Femur (tissue), 1 donor: ENCODE measurements around the gene HSPB1.
"Not testable (repeated sequence)": the region's sequence is repeated elsewhere in the genome, so short reads cannot be mapped to it uniquely, and the experiment has no call there.

Source experiments
- DNase-seq: peaks from one replicate; pipeline ENCODE4 v3.0.0-alpha.2; 2017

The HSPB1 gene

DNA sequence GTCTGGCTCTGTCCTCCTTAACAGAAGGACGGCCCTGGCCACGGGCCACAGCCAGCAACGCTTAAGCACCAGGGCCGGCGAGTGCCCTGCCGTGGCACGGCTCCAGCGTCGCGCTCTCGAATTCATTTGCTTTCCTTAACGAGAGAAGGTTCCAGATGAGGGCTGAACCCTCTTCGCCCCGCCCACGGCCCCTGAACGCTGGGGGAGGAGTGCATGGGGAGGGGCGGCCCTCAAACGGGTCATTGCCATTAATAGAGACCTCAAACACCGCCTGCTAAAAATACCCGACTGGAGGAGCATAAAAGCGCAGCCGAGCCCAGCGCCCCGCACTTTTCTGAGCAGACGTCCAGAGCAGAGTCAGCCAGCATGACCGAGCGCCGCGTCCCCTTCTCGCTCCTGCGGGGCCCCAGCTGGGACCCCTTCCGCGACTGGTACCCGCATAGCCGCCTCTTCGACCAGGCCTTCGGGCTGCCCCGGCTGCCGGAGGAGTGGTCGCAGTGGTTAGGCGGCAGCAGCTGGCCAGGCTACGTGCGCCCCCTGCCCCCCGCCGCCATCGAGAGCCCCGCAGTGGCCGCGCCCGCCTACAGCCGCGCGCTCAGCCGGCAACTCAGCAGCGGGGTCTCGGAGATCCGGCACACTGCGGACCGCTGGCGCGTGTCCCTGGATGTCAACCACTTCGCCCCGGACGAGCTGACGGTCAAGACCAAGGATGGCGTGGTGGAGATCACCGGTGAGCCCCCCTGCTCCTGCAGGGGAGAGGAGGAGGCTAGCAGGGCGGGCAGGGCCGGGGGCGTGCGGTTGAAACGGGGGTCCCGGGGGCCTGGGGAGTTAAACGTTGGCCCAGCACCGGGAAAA, at the start of gene HSPB1:
TSS of gene HSPB1 (plus strand) at position 327 of the 855 bp plus-strand sequence. CDS start at position 367, 40 bp downstream.
- DNase-seq: peak; percentile 93

DNA sequence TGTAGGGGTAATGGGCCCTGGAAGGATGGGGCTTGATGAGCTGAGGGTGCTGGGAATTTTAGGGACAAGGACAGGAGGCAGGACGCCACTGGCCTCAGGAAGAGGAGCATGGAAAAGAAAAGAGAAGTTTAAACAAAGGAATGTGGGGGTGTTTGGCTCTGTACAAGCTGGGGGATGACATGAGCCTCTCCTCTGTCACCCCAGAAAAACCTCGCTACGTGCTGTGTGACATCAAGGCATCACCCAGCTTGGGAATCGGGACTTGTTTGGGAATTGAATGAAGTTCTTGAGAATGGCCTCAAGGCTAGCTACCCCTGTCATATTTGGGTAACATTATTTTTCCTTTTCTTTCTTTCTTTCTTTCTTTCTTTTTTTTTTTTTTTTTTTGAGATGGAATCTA, 47.7 kb upstream of the HSPB1 start:
- DNase-seq: no peak

DNA sequence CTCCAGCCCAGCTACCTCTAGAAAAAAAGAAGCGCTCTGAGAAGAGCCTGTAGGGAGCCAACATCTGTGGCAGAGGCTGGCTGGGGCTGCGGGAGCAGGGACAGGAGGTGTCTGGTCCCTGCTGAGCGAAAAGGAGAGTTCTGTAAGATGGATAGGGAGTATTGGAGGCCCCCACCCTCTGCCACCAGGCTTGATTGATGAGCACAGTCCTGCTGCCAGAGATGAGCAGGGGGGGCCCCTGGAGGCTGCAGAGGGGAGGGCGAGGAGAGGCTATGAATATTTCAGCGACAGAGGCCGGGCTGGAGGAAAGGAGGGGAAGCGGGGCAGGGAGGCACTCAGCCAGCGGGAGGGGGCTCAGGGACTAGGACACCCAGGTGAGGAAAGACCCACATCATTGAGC, 44.5 kb upstream of the HSPB1 start:
- DNase-seq: no peak

DNA sequence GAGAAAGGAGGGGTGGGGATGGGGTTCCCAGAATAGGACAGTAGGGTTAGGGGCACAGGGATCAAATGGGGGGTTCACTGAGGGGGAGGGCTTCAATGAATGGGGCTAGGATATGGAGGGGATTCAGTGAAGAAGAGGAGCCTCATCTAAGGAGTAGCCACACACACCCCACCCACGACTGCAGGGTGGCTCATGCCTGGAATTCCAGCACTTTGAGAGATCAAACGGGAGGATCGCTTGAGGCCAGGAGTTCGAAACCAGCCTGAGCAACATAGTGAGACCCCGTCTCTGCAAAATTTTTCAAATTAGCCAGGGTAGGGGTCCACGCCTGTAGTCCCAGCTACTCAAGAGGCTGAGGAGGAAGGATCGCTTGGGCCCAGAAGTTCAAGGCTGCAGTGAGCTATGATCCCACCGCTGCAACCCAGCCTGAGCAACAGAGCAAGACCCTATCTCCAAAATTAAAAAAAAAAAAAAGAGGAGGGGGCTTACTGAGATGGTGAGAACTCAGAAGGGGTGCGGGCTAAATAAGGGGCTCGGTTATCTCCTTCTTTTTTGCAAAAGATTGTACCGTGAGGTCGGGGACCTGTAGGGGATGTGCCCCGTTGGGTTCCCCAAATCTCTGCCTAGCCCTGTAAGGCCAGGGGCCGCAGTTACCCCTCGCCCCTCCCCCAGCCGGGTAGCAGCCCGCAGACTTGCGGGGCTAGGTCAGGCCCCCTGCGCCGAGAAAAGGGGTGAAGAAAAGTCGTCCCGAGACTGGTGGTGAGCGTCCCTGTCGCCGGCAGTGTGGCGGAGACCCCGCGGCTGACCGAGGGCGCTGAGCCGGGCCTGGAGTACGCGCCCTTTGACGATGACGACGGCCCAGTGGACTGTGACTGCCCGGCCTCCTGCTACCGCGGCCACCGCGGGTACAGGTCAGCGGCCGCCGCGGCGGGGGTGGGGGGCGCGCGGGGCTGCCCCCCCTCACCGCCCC, 43.1 kb upstream of the HSPB1 start:
- no peak for DNase-seq

DNA sequence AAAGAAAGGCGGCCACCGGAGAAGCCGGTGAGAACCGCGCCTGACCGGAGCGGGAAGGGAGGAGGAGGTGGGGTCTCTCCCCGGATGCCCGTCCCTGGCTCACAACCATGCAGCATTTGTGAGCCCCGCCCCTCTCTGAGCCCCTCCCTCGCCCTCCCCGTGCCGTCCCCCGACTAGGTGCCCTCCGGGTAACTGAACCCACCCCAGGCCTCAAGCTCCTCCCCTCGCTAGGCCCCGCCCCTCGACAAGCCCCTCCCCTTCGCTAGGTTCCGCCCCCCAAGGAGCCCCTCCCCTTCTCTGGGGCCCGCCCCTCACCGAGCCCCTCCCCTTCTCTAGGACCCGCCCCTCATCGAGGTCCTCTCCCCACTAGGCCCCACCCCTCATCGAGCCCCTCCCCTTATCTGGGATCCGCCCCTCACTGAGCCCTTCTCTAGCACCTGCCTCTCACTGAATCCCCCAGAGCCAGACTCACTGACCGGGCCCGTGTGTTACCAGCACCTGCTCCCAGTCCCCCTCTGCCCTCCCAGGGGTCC, 42.2 kb upstream of the HSPB1 start:
- no peak for DNase-seq

DNA sequence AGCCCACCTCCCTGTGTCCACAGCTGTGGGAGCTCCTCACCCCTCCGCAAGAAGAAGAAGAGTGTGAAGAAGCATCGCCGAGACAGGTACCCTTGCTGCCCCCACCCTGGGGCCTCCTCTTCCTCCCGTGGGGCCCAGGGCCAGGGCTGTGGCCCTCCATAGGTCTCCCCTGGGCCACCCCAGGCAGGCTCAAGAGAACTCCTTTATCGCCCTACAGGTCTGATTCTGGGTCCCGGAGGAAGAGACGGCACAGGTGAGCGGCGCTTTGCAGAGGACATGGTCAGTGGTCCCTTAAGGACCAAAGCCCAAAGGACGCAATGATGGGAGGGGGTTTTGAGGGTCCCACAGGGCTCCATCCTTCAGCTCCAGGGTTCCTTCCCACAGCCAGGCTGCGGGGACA, 41.1 kb upstream of the HSPB1 start:
- no peak for DNase-seq

DNA sequence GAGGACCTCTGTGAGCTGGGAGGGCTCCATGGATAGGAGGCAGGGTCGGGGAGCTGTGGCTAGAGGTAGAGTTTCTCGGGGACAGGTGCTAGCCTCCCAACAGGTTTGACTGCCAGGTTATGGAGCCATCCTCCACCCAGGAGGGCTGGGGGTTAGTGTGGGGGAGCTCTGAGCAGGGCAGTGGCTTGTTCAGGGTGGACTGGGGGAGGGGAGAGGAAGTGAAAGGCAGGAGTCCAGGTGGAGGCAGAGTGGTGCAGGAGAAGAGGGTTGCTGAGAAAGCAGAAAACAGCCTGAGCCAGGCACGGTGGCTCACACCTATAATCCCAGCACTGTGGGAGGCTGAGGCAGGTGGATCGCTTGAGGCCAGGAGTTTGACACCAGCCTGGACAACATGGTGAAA, 40.5 kb upstream of the HSPB1 start:
- no peak for DNase-seq

DNA sequence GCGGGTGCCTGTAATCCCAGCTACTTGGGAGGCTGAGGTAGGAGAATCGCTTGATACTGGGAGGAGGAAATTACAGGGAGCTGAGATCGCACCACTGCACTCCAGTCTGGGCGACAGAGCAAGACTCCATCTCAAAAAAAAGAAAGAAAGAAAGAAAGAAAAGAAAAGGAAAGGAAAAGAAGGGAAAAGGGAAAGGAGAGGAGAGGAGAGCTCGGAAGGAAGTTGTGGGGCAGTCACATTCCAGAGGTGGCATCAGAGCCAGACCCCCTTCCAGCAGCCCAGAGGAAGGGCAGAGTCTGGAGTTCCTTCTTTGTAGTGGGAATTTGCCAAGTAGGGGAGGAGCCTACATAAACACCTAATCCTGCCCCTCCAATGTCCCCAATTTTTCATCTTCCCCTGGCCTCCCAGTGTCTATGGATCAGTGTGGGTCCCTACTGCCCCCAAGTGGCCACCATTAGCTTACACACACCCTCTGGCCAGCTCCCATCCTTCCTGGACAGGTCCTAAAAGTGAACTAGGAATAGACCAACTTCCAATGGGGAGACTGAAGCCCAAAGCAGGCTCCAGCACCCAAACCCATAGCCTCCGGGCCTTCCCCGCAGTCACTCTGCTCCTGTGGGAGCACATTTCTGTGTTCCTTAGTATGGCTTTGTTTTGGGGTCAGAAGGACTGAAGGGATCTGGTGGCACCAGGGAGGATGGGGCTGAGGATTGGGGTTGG, 39.6 kb upstream of the HSPB1 start:
- no peak for DNase-seq

DNA sequence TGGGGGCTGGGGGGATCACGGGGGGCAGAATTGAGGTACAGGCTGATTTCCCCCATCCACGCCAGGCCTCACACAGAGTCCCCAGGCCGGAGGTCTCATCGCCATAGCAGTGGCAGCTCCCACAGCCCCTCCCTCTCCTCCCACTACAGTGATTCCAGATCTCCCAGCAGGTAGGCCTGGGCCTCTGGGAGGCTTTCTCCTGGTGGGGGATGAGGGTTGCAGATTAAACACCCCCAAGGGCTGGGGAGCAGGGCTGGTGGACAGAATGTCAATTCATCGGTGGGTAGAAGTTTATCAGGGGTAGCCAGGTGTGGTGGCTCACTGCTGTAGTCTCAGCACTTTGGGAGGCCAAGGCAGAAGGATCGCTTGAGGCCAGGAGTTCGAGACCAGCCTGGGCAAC, 37.2 kb upstream of the HSPB1 start:
- no peak for DNase-seq

DNA sequence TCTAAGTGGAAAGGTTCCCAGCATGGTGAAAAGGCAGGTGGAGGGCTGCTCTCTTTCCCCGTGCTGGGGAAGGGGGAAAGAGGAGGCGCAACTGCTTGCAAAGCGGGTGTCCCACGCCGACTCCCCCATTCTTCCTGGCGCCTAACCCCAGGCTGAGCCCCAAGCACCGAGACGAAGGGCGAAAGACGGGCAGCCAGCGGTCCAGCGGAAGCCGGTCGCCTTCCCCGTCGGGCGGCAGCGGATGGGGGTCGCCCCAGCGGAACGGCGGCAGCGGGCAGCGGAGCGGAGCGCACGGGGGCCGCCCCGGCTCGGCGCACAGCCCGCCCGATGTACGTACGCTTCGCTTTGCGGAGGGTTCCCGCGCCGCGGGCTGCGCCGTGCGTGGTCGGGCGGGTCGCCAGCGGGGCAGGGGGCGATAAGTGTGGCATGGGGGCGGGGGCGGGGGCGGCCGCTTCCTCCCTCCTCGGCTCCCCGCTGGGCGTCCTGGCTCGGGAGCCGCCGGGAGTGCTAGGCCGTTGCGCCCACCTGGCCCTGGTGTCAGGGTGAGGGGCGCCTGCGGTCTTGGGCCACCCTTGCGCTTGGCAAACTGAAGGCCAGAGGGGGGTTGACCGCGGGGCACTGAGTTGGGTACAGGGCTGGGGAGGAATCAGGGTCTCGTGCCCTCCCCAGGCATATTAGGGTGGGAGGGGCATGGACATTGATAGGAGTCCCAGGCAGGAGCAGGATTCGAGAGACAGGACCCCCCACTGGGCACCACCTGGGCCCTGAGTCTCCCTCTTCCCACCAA, 35.2 kb upstream of the HSPB1 start:
- no peak for DNase-seq

DNA sequence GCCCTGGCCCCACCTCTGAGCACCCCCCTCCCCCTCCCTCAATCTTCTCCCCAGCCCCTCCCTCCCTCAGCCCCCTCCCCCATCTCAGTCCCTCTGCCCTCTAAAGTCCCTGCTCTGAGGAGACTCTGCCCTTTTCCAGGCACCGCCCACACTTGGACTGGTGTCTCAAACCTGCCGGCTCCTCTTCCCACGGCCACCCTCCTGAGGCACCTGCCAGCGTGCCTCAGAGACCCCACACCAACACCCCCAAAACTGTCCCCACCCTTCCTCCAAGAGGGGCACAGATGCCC, 34.6 kb upstream of the HSPB1 start:
- DNase-seq: no peak

DNA sequence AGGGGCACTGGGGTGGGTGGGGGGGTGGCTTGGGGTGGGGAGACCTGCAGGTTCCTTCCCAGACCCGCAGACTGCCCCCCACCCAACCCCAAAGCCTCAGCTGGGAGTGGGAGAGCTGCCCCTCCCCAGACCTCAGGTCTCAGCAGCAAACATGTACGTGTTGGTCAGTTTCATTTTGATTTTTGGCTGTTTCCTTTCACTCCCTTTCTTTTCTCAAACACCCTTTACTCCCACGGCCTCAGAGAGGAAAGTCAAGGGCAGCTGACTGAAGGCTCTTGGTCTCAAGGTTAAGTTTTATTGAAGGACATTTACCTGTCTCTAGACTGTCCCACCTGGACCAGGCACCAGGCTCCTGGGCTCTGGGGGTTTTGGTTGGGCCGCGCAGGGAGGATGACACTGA, 34.1 kb upstream of the HSPB1 start:
- no peak for DNase-seq

DNA sequence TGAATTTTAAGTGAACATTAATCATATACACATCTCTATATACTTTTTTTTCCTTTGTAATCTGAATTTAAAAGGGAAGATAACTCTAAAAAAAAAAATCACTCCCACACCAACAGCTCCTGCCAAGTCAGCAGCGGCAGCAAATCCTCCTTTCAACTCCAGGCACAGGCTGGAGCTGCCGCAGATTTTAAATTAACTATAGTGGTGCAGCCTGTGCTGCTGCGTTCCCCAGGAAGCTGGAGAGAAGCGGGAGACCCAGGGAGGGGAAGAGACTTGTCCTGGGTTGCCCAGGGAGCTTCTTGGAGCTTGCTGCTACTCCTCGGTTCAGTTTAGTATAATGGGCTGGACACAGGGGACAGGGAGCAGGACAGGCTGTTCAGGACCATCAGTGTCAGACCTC, 32.6 kb upstream of the HSPB1 start:
- no peak for DNase-seq

DNA sequence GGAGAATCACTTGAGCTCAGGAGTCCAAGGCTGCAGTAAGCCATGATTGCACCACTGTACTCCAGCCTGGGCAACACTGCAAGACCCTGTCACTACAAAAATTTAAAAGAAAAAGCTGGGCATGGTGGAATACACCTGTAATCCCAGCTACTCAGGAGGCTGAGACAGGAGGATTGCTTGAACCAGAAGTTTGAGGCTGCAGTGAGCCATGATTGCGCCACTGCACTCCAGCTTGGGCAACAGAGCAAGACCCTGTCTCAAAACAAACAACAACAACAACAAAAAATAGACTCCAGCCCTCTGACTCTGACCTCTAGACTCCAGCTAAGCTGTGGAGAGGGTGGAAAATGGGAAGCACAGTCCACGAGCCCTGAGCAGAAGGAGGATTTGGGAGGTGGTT, 31.1 kb upstream of the HSPB1 start:
- DNase-seq: not testable (repeated sequence)

DNA sequence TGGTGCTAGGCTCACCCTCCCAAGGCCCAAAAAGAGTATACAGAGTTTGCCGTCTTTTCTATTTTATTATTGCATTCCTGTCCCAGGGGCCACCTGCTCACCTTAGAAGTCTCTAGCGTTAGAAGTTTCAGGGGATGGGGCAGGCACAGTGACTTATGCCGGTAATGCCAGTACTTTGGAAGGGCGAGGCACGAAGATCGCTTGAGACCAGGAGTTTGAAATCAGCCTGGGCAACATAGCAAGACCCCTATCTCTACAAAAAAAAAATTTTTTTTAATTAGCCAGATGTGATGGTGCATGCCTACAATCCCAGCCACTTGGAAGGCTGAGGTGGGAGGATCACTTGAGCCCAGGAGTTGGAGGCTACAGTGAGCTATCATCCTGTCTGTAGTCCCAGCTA, 30.3 kb upstream of the HSPB1 start:
- DNase-seq: no peak

DNA sequence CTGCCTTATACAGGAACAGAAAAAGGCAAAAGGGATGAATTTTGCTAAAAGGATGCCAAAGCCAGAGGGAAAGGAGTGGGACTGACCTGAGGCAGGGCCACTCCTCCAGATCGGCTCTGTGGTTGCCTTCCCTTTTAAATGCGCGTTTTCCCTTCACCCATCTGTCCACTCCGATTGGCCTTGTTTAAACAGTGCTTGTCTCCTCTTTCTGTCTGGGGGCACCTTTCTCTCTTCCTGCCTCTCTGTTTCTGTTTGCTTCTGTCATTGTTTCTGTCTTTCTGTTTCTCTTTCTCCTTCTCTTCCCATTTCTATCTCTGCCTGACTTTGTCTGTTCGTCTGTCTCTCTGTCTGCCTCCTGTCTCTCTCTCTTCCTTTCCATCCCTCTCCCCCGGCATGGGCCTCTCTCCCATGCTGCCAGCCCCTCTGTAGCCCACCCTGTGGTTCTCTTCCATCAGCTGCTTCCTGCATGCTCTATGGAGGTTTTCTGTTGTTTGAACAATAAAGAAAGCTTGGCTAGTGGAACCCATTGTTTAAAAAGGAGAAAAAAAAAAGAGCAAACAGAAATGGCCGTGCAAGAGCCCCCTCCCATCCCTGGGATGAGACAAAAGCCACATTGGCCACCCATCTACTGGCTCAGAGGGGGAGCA, 29.5 kb upstream of the HSPB1 start:
- no peak for DNase-seq

DNA sequence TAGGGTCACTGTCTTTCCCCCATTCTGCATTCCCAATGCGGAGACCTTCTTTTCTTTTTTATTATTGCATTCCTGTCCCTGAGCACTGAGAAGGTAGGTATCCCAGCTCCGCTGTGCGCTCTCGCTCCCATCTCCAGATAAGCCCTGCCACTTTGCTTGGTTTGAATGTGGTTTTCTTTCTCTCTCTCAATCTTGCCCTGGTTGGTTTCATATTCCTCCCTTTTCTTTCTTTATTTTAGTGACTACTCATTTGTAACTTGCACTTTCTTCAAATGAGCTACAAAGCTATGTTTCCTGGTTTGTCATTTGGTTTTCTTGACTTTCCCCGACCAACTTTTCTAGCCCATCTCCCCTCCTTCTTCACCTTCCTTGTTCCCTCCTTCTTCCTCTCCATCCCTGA, 29.0 kb upstream of the HSPB1 start:
- no peak for DNase-seq

DNA sequence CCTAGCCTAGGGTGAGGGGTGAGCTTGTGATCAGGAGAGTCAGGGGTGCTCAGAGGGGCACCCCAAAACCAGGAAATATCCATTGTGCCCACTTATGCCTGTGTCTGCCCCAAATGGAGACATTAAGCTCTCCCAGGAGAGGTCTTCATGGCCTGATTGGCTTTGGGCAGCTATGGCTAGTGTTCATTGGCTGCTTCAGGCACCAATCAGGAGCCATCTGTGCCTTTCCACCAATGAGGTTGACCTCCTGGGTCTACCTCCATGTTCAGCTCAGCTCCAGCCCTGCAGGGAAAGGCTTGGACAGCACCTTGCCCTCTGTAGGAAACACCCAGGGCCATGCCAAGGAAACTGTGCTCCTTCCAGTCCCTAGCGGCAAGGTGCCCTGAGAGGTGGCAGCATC, 23.9 kb upstream of the HSPB1 start:
- no peak for DNase-seq

DNA sequence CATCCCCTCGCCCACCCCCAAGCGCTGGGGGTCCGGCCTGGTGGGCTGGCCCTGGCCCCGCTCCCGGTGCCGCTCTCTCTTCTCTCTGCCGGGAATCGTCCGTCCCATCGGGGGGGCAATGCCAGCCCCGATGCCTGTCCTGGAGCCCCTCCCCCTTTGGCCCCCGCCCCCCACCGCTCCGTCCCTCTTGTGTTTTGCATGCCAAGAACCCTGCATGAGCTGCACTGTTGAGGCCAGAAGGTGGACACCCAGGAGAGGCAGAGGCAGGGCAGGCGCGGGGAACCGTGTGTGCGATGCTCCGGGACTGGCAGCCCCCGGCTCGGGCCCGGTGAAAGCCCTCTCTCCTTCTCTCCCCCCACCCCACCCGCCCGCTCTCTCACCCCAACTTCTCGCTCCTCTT, 22.1 kb upstream of the HSPB1 start:
- no peak for DNase-seq

DNA sequence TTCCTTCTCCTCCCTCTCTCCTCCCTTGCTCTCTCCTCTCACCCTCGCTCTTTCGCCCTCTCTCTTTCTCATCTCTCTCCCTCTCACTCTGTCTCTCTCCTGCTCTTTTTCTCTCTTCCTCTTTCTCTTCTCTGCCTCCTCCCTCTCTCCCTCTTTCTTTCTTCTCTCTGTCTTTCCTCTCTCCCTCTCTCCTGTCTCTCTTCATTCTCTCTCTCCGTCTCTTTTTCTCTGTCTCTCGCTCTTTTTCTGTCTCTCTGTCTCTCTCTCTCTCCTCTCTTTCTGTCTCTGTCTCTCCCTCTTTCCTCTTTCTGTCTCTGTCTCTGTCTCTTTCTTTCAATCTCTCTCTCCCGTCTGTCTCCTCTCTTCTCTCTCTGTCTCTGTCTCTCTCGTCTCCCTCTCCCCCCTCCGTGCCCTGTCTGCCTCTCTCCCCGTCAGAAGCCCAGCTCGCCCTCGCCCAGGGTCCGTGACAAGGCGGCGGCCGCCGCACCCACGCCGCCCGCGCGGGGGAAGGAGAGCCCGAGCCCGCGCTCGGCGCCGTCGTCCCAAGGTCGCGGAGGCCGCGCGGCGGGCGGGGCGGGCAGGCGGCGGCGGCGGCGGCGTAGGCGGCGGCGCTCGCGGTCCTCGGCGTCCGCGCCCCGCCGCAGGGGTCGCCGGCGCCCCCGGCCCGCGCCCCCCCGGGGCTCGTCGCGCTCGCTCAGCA, 21.3 kb upstream of the HSPB1 start:
- no peak for DNase-seq

DNA sequence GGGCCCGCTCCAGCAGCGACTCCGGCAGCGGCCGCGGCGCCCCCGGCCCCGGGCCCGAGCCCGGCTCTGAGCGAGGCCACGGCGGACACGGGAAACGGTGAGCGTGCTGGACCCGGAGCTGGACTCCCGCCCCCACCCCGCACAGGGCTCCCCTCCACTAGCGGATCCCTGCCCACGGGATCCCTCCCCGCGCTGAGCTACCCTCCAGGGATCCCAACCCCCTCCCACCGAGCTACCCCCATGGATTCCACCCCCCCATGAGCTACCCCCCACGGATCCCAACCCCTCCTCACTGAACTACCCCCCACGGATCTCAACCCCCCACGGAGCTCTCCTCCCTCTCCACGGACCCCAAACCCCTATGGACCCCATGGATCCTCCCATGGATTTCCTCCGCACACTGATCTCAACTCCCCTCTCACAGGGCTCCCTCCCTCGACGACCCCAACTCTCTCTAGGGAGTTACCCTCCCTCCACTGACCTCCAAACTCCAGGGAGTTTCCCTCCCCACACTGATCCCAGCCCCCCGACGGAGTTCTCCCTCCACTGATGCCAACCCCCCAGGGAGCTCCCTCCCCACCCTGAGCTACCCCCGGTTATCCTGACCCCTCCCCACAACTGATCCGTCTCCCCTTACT, 20.6 kb upstream of the HSPB1 start:
- no peak for DNase-seq
